Tibial artery (tissue), 4 donors: Measurements from ENCODE around the gene SLC1A6.

Source experiments
- DNase-seq, 2 donors: peaks; one replicate each; pipeline ENCODE4 v3.0.0-alpha.2; 2019
- H3K27ac ChIP-seq, 2 donors: fragments of 200-600 bp; sonication (generic) in 1 of 2; 1 replicate in 1 of 2; 2 replicates in 1 of 2; pipeline ENCODE4 v1.5.1; 2018 to 2019; ENCODE audit warnings: mild to moderate bottlenecking in 1 of 2
- H3K27me3 ChIP-seq, 2 donors: fragments of 200-600 bp; sonication (generic) in 1 of 2; one replicate each; pipeline versions ENCODE4 v1.5.1 to v1.6.0; 2016 to 2019
- H3K36me3 ChIP-seq, 3 donors: fragments of 200-600 bp; sonication (generic) in 2 of 3; one replicate each; pipeline ENCODE4 v1.5.1; 2016 to 2019; ENCODE audit warnings: mild to moderate bottlenecking in 2 of 3
- H3K4me1 ChIP-seq, 4 donors: fragments of 200-600 bp; sonication (generic) in 2 of 4; 1 replicate in 3 of 4; 2 replicates in 1 of 4; pipeline ENCODE4 v1.5.1; 2016 to 2019
- H3K4me3 ChIP-seq, 2 donors: fragments of 200-600 bp; sonication (generic) in 1 of 2; 1 replicate in 1 of 2; 2 replicates in 1 of 2; pipeline ENCODE4 v1.5.1; 2018 to 2019; ENCODE audit warnings: mild to moderate bottlenecking in 2 of 2
- H3K9me3 ChIP-seq, 3 donors: fragments of 200-600 bp; sonication (generic) in 1 of 3; one replicate each; pipeline ENCODE4 v1.5.1; 2016 to 2019
- CTCF ChIP-seq, 2 experiments: fragments of 200-600 bp in 1 of 2; fragments of 450-650 bp in 1 of 2; IDR thresholded peaks; one replicate each; pipeline ENCODE4 v1.5.1; 2017 to 2019; ENCODE audit warnings: antibody characterized with exemption in 2 of 2, mild to moderate bottlenecking in 1 of 2, moderate library complexity in 1 of 2
- intact Hi-C: fragments of 100-400 bp; cut with DNase I; formaldehyde crosslinking; loops from one replicate; pipeline ENCODE4 v1.15.0; 2023; ENCODE audit warnings: low total_unique reads

The SLC1A6 gene

DNA sequence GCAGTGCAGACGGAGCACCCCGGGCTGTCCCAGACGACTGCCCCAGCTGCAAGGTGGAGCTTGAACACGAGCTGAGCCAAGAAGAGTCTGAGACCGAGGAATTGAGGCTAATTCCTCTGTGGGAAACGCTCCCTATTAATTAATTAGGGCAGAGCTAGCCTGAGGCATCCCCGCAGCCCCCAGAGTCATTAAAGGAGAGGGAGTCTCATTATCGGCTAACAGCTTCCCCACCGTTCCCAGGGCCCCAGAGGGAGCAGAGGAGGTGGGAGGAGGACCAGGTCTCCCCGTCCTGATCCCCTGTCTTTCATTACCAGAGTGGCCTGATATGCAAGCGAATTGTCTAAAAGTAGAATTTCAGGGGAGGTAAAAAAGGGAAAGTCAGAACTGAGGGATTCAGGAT, 13.1 kb upstream of the SLC1A6 start:
- H3K36me3 ChIP-seq: no peaks in the 10 kb centered on the region
- no peaks in the 10 kb centered on the region for H3K4me1 ChIP-seq
- no peaks in the 10 kb centered on the region for H3K9me3 ChIP-seq
- TF ChIP-seq CTCF (IDR thresholded peaks at IDR 0.05): no peak
- intact Hi-C loops: no loop called here
- no peak for DNase-seq
- peaks cover 0 to 11% of the 10 kb centered on the region in 2 donors for H3K27me3 ChIP-seq
- no peak overlapping the region for H3K27ac ChIP-seq
- H3K4me3 ChIP-seq: no peak overlapping the region

DNA sequence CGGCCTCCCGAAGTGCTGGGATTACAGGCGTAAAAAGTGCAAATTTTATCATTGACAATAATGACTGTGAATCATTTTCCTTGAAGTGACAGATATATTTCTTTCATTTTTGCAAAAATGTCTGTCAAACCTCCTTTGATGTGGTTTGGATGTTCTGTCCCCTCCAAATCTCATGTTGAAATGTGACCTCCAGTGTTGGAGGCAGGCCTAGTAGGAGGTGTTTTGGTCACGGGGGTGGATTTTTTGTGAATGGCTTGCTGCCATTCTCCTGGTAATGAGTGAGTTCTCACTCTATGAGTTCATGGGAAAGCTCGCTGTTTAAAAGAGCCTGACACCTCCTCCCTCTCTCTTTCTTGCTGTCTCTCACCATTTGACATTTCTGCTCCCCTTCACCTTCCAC, 5.5 kb upstream of the SLC1A6 start:
- intact Hi-C loops: no loop called here
- no peak for DNase-seq

GRCh38 chr19:14978161-14978776, 1.4 kb downstream of the SLC1A6 start:
- DNase-seq: no peak
- no peak for TF ChIP-seq CTCF (IDR thresholded peaks at IDR 0.05)
- Histone ChIP-seq H3K4me3 (no peak overlapping the region), H3K4me1 (peaks cover 0 to 11% (median 0%) of the 10 kb centered on the region in 4 donors), H3K36me3 (no peaks in the 10 kb centered on the region), H3K27ac (no peak overlapping the region), H3K9me3 (no peaks in the 10 kb centered on the region), H3K27me3 (peaks cover 0 to 57% of the 10 kb centered on the region in 2 donors)
- intact Hi-C loops: no loop called here

More for the DNA sequence above, 5.5 kb upstream of the SLC1A6 start:
- H3K36me3 ChIP-seq: no peaks in the 10 kb centered on the region
- H3K9me3 ChIP-seq: no peaks in the 10 kb centered on the region
- H3K4me1 ChIP-seq: no peaks in the 10 kb centered on the region
- no peak for TF ChIP-seq CTCF (IDR thresholded peaks at IDR 0.05)
- H3K27ac ChIP-seq: no peak overlapping the region
- peaks cover 0 to 19% of the 10 kb centered on the region in 2 donors for H3K27me3 ChIP-seq
- no peak overlapping the region for H3K4me3 ChIP-seq

DNA sequence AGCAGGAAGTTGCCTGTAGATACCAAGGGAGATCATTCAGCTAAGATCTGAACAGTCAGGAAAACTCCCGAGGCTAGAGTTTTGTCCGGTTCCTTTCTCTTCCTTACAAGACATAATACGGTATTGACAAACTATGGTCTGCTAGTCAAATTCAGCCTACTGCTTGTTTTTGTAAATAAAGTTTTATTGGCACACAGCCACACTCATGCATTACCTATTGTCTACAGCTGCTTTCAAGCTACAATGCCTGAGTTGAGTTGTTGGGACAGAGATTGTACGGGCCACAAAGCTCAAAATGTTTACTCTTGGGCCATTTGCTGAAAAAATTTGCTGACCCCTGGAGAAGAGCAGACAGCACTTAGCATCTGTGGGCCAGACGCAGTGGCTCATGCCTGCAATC, 2.5 kb downstream of the SLC1A6 start:
- H3K36me3 ChIP-seq: no peaks in the 10 kb centered on the region
- no peak for TF ChIP-seq CTCF (IDR thresholded peaks at IDR 0.05)
- H3K27me3 ChIP-seq: peaks cover 0 to 58% of the 10 kb centered on the region in 2 donors
- H3K27ac ChIP-seq: no peak overlapping the region
- H3K9me3 ChIP-seq: no peaks in the 10 kb centered on the region
- H3K4me1 ChIP-seq: peaks cover 0 to 11% (median 0%) of the 10 kb centered on the region in 4 donors
- H3K4me3 ChIP-seq: no peak overlapping the region
- intact Hi-C loops: no loop called here
- no peak for DNase-seq

GRCh38 chr19:14974488-14974887, 5.2 kb downstream of the SLC1A6 start:
- Histone ChIP-seq H3K36me3 (no peaks in the 10 kb centered on the region), H3K4me1 (peaks cover 0 to 5% (median 0%) of the 10 kb centered on the region in 4 donors), H3K4me3 (no peak overlapping the region), H3K27ac (no peak overlapping the region), H3K9me3 (no peaks in the 10 kb centered on the region), H3K27me3 (peaks cover 0 to 39% of the 10 kb centered on the region in 2 donors)
- TF ChIP-seq CTCF (IDR thresholded peaks at IDR 0.05): no peak
- DNase-seq: no peak
- intact Hi-C loops: no loop called here

- intact Hi-C loops: no loop called here
- Histone ChIP-seq H3K4me3 (no peak overlapping the region), H3K27ac (no peak overlapping the region), H3K9me3 (no peaks in the 10 kb centered on the region), H3K36me3 (no peaks in the 10 kb centered on the region), H3K4me1 (no peaks in the 10 kb centered on the region), H3K27me3 (peaks cover 0 to 24% of the 10 kb centered on the region in 2 donors)
- no peak for DNase-seq
- TF ChIP-seq CTCF (IDR thresholded peaks at IDR 0.05): no peak
Measured at GRCh38 chr19:14972676-14973075, 7.0 kb downstream of the SLC1A6 start.
